HL-60 (cell line): Measurements from ENCODE around the gene RTN4RL1.

Experiments used
- DNase-seq, 2 experiments: peaks; one replicate each; pipeline ENCODE4 v3.0.0-alpha.2; 2010 to 2020; ENCODE audit warnings: low read depth in 1 of 2, low spot score in 1 of 2
- H3K27ac ChIP-seq: fragments of 250-450 bp; sonication (Bioruptor Pico); replicated peaks from 2 replicates; pipeline ENCODE4 v1.5.1; 2020; ENCODE audit warnings: mild to moderate bottlenecking, moderate library complexity
- H3K27me3 ChIP-seq: fragments of 250-450 bp; sonication (Bioruptor Pico); 2 replicates; pipeline ENCODE4 v1.5.1; 2021; ENCODE audit warnings: mild to moderate bottlenecking, moderate library complexity; ENCODE audit not compliant: insufficient read depth, poor library complexity, severe bottlenecking
- H3K4me3 ChIP-seq: replicated peaks from 2 replicates; pipeline ENCODE4 v1.5.1; 2011; ENCODE audit warnings: mild to moderate bottlenecking, control low read depth, low read length; ENCODE audit not compliant: insufficient read depth
- CTCF ChIP-seq: IDR thresholded peaks from one replicate; pipeline ENCODE4 v1.5.1; 2011; ENCODE audit warnings: low read length, control low read depth, inconsistent platforms; ENCODE audit not compliant: insufficient read depth
- GABPA ChIP-seq: IDR thresholded peaks from 2 replicates; pipeline ENCODE4 v1.6.1; 2012; ENCODE audit warnings: low read depth
- POLR2AphosphoS5 ChIP-seq: IDR thresholded peaks from 2 replicates; pipeline ENCODE4 v1.6.1; 2012; ENCODE audit warnings: low read depth
- REST ChIP-seq: IDR thresholded peaks from 2 replicates; pipeline ENCODE4 v1.6.1; 2012; ENCODE audit warnings: low read depth; ENCODE audit not compliant: insufficient replicate concordance
- SPI1 ChIP-seq: IDR thresholded peaks from 2 replicates; pipeline ENCODE4 v1.6.1; 2012; ENCODE audit warnings: low read depth, mild to moderate bottlenecking, borderline replicate concordance

The RTN4RL1 gene

GRCh38 chr17:2004435-2004952 lies 20.6 kb downstream of the RTN4RL1 start:
- DNase-seq = no peak
- no peak overlapping the region for H3K27ac ChIP-seq
- H3K4me3 ChIP-seq = no peak overlapping the region
- TF ChIP-seq GABPA = no peak
- TF ChIP-seq POLR2AphosphoS5 = no peak
- TF ChIP-seq REST = no peak
- TF ChIP-seq SPI1 = no peak
- TF ChIP-seq CTCF = no peak
- no peaks in the 10 kb centered on the region for H3K27me3 ChIP-seq

GRCh38 chr17:2003525-2003924 lies 21.6 kb downstream of the RTN4RL1 start:
- TF ChIP-seq POLR2AphosphoS5 (no peak), SPI1 (no peak), GABPA (no peak), CTCF (no peak), REST (no peak)
- Histone ChIP-seq H3K27me3 (no peaks in the 10 kb centered on the region), H3K4me3 (no peak overlapping the region), H3K27ac (no peak overlapping the region)
- no peak for DNase-seq

GRCh38 chr17:2002767-2003329 lies 22.3 kb downstream of the RTN4RL1 start:
- Histone ChIP-seq H3K27ac (no peak overlapping the region), H3K27me3 (no peaks in the 10 kb centered on the region), H3K4me3 (no peak overlapping the region)
- no peak for TF ChIP-seq CTCF
- no peak for DNase-seq

- H3K27me3 ChIP-seq = no peaks in the 10 kb centered on the region
- no peak for DNase-seq
- TF ChIP-seq REST (no peak), SPI1 (no peak), CTCF (no peak), POLR2AphosphoS5 (no peak), GABPA (no peak)
- no peak overlapping the region for H3K4me3 ChIP-seq
- no peak overlapping the region for H3K27ac ChIP-seq
Measured at GRCh38 chr17:1999557-2000251, 25.4 kb downstream of the RTN4RL1 start.
